H7 (cell line): ENCODE measurements around the gene NDC80. TPM values are rescaled to one million over a fixed set of nuclear protein-coding genes. Genes with fewer than 3 reads are reported as not detected.

Experiments
- DNase-seq: peaks from one replicate; pipeline ENCODE4 v3.0.0; 2012
- H3K27me3 ChIP-seq: 2 replicates; pipeline ENCODE4 v1.6.0; 2011; ENCODE audit warnings: mild to moderate bottlenecking, low read length; ENCODE audit not compliant: control insufficient read depth, insufficient read depth
- H3K36me3 ChIP-seq: replicated peaks from 2 replicates; pipeline ENCODE4 v1.5.1; 2011; ENCODE audit warnings: low read length; ENCODE audit not compliant: control insufficient read depth, insufficient read depth
- H3K4me3 ChIP-seq: 2 replicates; pipeline ENCODE4 v1.5.1; 2011; ENCODE audit warnings: low read depth, mild to moderate bottlenecking, control low read depth, low read length, moderate library complexity; ENCODE audit not compliant: insufficient read depth
- total RNA-seq: library from RNA; depleted of rRNA; stranded (reverse); fragments of >200 nt; shearing (Covaris generic); gene quantifications from 2 replicates; pipeline ENCODE4 v1.2.3, GENCODE V29; 2014

NDC80 gene
- total RNA-seq, 1 experiment from 2014 or later: 40.9 TPM

DNA sequence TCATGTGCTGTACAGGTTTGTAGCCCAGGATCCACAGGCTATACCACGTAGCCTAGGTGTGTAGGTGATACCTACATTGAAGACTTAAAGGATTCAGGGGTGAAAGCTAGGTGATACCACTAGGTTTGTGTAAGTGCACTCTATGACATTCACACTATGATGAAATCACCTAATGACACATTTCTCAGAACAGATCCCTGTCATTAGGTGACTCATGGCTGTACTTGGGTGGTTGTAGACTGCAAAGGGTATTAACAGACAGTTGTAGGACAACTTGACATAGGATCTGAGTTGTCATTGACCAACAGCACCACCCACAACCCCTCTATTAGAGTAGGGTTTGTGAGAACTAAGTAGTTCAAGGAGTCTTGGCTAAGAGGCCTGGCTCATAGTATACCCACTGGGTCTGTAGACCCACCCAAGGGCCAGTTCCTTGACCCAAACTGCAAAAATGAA lies 56.5 kb downstream of the NDC80 start:
- DNase-seq: no peak
- Histone ChIP-seq H3K4me3 (no peak overlapping the region), H3K36me3 (no peaks in the 10 kb centered on the region), H3K27me3 (no peaks in the 10 kb centered on the region)

DNA sequence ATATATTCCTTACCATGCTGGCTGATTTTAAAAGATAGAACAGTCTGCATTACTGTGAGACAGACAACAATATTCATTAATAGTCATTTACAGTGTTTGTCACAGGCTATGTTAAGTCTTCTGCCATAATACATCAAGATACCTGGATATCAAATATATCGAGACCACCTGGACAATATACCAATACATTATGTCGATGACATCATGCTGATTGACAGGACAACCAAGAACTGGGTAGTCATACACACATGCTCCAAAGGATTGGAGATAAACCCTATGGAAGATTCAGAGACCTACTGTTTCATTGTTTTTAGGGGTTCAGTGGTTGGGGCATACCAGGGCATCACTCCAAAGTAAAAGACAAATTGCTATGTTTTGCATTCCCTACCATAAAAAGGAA lies 57.6 kb downstream of the NDC80 start:
- H3K4me3 ChIP-seq: no peak overlapping the region

DNA sequence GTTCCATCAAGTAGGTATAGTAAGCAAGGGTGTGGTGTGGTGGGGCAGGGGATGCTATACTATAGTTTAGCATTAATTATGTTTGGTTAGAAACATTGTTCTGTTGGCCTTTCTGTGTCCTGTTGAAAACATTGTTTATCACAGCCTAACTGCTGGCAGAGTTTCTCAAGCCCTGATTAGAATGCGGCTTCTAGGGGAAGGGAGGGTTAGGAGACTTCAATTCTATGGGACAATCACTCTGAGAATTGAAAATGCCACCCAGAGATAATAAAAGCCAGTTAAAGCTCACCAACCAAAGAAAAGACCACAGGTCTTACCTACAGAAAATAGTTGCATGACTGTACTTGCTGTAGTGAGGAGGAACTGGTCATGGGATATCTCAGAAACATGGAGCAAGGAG lies 64.2 kb downstream of the NDC80 start:
- no peak for DNase-seq
- no peaks in the 10 kb centered on the region for H3K36me3 ChIP-seq
- no peaks in the 10 kb centered on the region for H3K27me3 ChIP-seq
- H3K4me3 ChIP-seq: no peak overlapping the region

More for the DNA sequence above, 57.6 kb downstream of the NDC80 start:
- DNase-seq: no peak
- H3K36me3 ChIP-seq: no peaks in the 10 kb centered on the region
- H3K27me3 ChIP-seq: no peaks in the 10 kb centered on the region

DNA sequence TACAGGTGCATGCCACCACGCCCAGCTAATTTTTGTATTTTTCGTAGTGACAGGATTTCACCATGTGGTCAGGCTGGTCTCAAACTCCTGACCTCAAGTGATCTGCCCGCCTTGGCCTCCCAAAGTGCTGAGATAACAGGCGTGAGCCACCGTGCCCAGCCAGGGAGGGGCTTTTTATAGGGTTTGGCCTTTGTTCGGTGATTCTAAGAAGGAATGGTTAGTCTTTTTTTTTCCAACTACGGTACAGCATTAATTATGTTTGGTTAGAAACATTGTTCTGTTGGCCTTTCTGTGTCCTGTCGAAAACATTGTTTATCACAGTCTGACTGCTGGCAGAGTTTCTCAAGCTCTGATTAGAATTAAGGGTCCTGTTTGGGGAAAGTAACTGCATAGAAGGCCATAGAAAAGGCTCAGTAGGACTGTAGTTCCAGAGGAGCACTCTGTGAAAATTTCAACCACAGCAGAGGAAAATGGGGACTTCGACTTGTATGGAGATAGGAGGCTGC lies 64.8 kb downstream of the NDC80 start:
- DNase-seq: no peak
- H3K4me3 ChIP-seq: no peak overlapping the region
- no peaks in the 10 kb centered on the region for H3K27me3 ChIP-seq
- H3K36me3 ChIP-seq: no peaks in the 10 kb centered on the region

DNA sequence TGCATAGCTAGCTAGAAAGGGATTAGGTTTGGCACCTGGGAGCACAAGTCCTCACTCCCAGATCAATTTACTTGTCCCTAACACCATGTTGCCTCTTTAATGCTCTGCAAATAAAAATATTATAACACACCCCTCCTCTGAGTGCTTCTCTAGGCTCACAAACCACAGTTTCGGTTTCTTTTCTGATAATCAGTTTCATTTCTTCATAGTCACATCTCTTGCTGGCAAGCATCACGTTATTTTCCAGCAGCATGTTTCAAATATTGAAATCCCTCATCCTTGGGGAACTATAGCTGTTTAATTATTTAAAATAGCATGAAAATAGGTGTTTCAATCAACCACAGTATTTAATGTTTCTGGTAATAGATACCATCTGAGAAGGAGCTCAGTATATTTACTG lies 70.3 kb downstream of the NDC80 start:
- DNase-seq: no peak
- Histone ChIP-seq H3K27me3 (no peaks in the 10 kb centered on the region), H3K36me3 (no peaks in the 10 kb centered on the region), H3K4me3 (no peak overlapping the region)

DNA sequence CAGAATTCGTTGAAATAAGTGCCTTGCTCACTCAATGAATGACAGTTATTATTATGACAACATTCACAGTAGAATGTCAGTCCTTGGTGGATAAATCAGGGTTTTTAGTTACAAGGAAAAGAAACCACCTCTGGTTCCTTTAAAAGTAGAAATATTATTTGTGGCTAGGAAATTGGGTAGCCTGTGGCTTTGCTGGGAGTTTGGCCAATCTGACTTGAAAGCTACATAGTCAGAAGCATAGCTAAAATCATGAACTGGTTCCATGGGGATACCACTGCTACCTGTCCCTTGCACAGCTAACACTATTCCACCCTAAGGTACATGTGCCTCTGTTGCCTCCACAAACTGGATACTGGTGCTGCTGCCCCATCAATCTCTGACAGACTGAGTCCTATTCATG lies 71.4 kb downstream of the NDC80 start:
- Histone ChIP-seq H3K4me3 (no peak overlapping the region), H3K27me3 (no peaks in the 10 kb centered on the region), H3K36me3 (no peaks in the 10 kb centered on the region)
- no peak for DNase-seq

DNA sequence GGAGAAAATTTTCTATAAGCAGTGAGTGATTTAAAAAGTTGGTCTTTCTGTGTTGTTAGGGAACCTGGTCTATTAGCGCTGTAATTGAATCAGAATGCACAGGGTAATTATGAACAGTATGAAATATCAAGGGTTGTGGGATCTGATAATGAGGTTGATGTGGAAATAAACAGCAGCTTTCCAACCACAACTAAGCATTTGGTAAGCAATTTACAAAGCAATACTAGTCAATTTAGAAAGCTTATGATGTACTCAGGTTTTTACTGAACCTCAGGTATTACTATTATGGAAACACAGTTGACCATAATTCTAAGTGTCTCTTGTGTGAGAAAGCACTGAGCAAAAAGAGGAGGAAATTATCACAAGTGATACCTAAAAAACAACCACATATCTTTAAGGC lies 73.2 kb downstream of the NDC80 start:
- DNase-seq: no peak
- H3K4me3 ChIP-seq: no peak overlapping the region
- no peaks in the 10 kb centered on the region; the same call in 1 of the 2 replicates for H3K27me3 ChIP-seq
- H3K36me3 ChIP-seq: no peaks in the 10 kb centered on the region

DNA sequence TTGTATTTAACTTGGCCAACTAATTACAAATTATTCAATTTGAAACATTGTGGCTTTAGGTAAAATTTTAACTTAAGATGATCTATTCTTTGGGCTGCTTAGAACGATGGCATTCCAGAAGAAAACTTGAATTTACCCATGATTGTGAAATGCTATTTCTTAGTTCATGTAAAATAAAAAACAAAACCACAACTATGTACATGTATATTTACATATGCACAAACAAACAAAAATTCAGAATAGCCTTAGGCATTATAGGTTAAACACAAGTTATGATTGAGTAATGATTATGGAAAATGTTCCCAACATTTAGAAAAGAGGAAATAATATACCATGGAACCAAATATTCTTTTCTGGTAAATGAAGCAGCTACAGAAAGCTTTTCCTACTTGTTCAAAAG lies 80.6 kb downstream of the NDC80 start:
- DNase-seq: no peak
- Histone ChIP-seq H3K36me3 (no peaks in the 10 kb centered on the region), H3K27me3 (peaks cover 40% of the 10 kb centered on the region), H3K4me3 (no peak overlapping the region)

DNA sequence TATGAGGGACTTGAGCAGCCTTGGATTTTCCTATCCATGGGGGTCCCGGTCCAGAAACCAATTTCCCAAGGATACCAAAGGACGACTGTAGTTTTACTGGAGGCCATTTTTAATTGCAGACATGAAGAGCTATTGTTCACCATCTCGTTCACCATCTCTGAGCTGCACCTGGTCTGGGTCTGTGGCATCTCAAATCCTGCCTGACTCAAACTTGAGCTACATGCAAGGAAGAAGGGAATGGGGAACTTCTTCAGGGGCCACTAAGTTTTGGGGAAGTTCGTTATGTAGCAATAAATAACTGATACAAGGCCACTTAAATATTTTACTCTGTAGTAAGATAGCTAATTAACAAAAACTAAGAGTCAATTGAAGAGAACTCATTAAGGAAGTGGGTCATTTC lies 82.1 kb downstream of the NDC80 start:
- Histone ChIP-seq H3K36me3 (no peaks in the 10 kb centered on the region), H3K27me3 (peaks cover 42% of the 10 kb centered on the region), H3K4me3 (no peak overlapping the region)
- no peak for DNase-seq

DNA sequence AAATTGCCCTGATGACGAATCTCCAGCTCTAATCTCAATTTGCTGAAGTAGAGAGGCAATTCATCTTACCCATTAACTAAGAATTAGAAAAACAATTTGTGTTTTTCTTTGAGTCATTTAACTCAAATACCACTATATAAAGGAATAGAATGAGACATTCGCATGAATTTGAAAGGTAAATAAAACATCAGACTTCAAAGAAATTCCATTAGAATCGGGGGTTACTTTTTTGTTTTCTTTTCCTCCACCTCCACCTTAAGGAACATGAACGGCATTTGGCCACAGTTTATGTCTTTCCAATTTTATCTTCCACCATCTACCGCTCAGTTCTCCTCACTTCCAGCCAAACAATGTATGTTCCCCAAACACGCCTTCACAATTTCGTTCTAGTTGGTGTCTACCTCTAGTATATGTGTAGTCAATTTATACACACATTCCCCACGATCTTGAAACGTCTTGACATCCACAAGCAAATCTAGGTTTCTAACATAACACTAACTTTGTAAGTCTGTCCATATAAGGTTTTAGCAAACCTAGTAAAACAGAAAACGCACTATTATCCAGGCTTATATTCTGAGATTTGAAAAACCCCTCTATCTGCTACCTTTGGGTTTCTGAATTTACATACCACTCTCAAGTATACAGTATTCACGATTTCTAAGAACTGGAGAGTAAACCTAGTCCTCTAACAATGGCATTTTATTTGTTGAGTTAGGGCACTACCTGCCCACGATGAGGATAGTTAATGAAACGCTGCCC lies 83.0 kb downstream of the NDC80 start:
- Histone ChIP-seq H3K36me3 (no peaks in the 10 kb centered on the region), H3K27me3 (peaks cover 42% of the 10 kb centered on the region), H3K4me3 (peak overlapping the region; percentile 97)
- DNase-seq: peak; percentile 23

DNA sequence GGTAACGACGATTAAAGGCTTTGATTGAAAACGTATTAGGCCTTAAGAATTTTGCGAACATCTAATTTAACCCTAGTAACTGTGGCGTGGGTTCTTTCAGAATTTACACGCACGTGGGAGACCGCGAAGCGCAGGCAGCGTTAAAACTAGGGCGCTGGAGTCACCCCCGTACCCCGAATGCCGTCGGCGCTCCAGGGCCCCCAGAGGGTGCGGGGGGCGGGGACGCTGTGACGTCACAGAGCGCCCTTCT lies 83.5 kb downstream of the NDC80 start:
- H3K27me3 ChIP-seq: peaks cover 42% of the 10 kb centered on the region
- H3K36me3 ChIP-seq: no peaks in the 10 kb centered on the region
- DNase-seq: peak; percentile 79
- H3K4me3 ChIP-seq: peak overlapping the region; percentile 97

DNA sequence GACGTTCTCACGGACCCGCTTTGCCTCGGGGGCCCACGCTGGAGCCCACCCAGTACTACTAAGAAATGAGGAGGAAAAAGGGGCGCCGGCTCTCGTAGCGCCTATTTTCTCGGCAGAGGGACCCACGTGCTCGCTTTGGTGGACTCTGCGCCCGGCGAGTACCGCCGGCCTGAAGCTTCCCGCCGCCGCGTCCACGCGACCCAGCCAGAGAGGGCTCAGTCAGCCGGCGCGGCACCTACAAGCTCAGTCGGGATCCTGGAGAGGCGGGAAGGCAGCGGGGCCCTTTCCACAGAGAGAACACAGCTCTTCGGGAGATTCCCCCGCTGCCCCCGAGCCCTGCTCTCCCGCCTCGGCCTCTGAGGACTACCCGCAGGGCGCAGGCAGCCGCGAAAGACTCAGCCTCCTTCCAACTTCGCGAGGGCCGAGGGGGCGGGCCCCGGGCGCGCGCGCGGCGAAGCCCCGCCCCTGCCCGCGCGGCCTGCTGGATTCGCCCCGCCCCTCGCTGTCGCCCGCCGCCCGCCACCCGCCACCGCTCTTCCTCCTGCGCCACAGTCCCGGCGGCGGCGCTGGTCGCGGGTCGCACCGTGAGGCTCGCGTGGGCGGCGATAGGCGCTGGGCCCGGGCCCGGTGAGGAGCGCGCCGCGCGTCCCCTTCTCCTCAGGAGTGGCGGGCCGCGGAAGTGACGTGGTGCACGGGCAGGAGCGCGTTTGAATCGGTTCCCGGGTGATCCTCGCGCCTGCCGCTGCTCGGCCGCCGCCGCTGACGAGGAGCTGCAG lies 84.0 kb downstream of the NDC80 start, which contains the start of gene SMCHD1:
Gene SMCHD1 (plus strand): TSS at position 549 of the 776 bp plus-strand sequence. CDS start 350 bp downstream, outside the sequence.
- peak; percentile 94 for DNase-seq
- peak within 1 kb of the TSS; percentile 97 for H3K4me3 ChIP-seq
- H3K27me3 ChIP-seq: peaks cover 42% of the 10 kb centered on the region
- H3K36me3 ChIP-seq: no peaks in the 10 kb centered on the region

DNA sequence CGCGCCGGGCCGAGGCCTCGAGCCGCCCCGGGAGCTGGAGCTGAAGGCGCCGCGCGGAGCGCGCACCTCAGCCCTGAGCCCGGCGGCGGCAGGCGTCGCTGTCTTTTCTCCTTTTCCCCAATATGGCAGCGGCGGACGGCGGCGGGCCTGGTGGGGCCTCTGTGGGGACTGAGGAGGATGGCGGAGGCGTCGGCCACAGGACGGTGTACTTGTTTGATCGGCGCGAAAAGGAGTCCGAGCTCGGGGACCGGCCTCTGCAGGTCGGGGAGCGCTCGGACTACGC lies 84.5 kb downstream of the NDC80 start:
- Histone ChIP-seq H3K4me3 (peak overlapping the region; percentile 97), H3K36me3 (no peaks in the 10 kb centered on the region), H3K27me3 (peaks cover 39% of the 10 kb centered on the region)
- DNase-seq: no peak

DNA sequence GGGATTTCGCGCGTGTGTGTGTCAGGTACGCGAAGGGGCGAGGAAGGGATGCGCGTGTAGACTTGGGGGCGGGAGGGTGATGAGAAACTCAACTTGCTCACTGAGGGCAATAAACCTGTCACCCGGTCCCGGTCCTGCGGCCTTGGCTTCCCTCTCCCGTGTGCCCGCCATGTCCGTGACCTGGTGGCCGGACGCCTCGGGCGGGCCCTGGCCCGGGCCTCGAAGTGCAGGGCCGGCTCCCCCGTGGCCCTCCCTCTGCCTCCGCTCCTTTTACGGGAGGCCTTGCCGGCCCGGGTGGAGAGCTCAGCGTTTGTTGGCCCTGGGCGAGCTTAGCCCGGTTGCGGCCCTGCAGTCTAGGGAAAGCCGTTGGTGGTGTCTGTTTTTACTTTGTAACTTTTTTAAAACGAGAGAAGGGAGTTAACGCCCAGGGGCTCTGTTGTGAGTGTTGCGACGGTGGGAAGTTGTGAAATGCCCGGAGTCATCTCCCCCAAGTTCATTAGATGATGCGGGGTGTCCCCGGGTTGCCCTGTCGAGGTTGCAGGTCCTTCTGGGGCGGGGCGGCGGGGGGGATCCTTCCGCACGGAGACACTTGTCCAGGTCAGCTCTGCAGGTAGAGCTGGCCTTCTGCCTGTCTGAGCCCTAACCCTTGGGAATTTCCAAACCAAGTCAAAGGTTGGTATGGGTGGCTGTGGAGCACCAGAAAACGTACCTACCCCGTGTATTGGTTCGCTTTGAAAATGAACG lies 85.1 kb downstream of the NDC80 start:
- H3K4me3 ChIP-seq: peak overlapping the region; percentile 97
- DNase-seq: peak; percentile 71
- peaks cover 36% of the 10 kb centered on the region for H3K27me3 ChIP-seq
- no peaks in the 10 kb centered on the region for H3K36me3 ChIP-seq
